ENCODE results near the gene MEGF6.

The MEGF6 gene

GRCh38 chr1:3540876-3541275 lies 70.4 kb downstream of the MEGF6 start:
- Histone ChIP-seq H3K27ac (peak overlapping the region; percentile 88), H3K27me3 (no peaks in the 10 kb centered on the region), H3K9me3 (no peaks in the 10 kb centered on the region), H3K4me3 (no peak overlapping the region), H3K4me1 (peaks cover 0 to 74% (median 54%) of the 10 kb centered on the region in 4 donors), H3K36me3 (no peaks in the 10 kb centered on the region)
- intact Hi-C loops (cut with DNase I; ENCODE audit: low total_unique reads): no loop called here
- no peak for TF ChIP-seq CTCF (IDR thresholded peaks at IDR 0.05)
- no peak for DNase-seq

- Histone ChIP-seq H3K4me3 (no peak overlapping the region), H3K4me1 (peaks cover 0 to 67% (median 47%) of the 10 kb centered on the region in 4 donors), H3K9me3 (no peaks in the 10 kb centered on the region), H3K27ac (peak overlapping the region; percentile 48 to 67), H3K27me3 (no peaks in the 10 kb centered on the region), H3K36me3 (no peaks in the 10 kb centered on the region)
- no peak for DNase-seq
- intact Hi-C loops (cut with DNase I; ENCODE audit: low total_unique reads): no loop called here
- TF ChIP-seq CTCF (IDR thresholded peaks at IDR 0.05): no peak
Measured at GRCh38 chr1:3539707-3540425, 71.4 kb downstream of the MEGF6 start.

- H3K27me3 ChIP-seq: no peaks in the 10 kb centered on the region
- H3K27ac ChIP-seq: no peak overlapping the region
- intact Hi-C loops (cut with DNase I; ENCODE audit: low total_unique reads): no loop called here
- TF ChIP-seq CTCF (IDR thresholded peaks at IDR 0.05): no peak
- H3K4me1 ChIP-seq: peaks cover 0 to 46% (median 26%) of the 10 kb centered on the region in 4 donors
- H3K4me3 ChIP-seq: no peak overlapping the region
- H3K9me3 ChIP-seq: no peaks in the 10 kb centered on the region
- DNase-seq: no peak
- H3K36me3 ChIP-seq: no peaks in the 10 kb centered on the region
Measured at GRCh38 chr1:3537359-3537758, 73.9 kb downstream of the MEGF6 start.

GRCh38 chr1:3536420-3537195 lies 74.7 kb downstream of the MEGF6 start:
- no peaks in the 10 kb centered on the region for H3K36me3 ChIP-seq
- DNase-seq: no peak
- H3K9me3 ChIP-seq: no peaks in the 10 kb centered on the region
- intact Hi-C loops (cut with DNase I; ENCODE audit: low total_unique reads): no loop called here
- H3K4me1 ChIP-seq: peaks cover 0 to 42% (median 20%) of the 10 kb centered on the region in 4 donors
- no peak for TF ChIP-seq CTCF (IDR thresholded peaks at IDR 0.05)
- no peak overlapping the region for H3K4me3 ChIP-seq
- peak overlapping the region in 1 of 2 donors; percentile 11 for H3K27ac ChIP-seq
- H3K27me3 ChIP-seq: no peaks in the 10 kb centered on the region

GRCh38 chr1:3535732-3536131 lies 75.6 kb downstream of the MEGF6 start:
- Histone ChIP-seq H3K27me3 (no peaks in the 10 kb centered on the region), H3K36me3 (no peaks in the 10 kb centered on the region), H3K4me3 (no peak overlapping the region), H3K4me1 (peaks cover 0 to 42% (median 13%) of the 10 kb centered on the region in 4 donors), H3K27ac (no peak overlapping the region), H3K9me3 (no peaks in the 10 kb centered on the region)
- intact Hi-C loops (cut with DNase I; ENCODE audit: low total_unique reads): no loop called here
- DNase-seq: no peak
- no peak for TF ChIP-seq CTCF (IDR thresholded peaks at IDR 0.05)
